Mesenchymal stem cell (in vitro differentiated cells and primary cell): Measurements from ENCODE around the gene MICAL3.
A peak's percentile ranks its signal among the peaks of the same experiment; 100 is the strongest.

Source experiments
- DNase-seq: peaks from one replicate; pipeline ENCODE4 v3.0.0-alpha.2; 2013
- H2AFZ ChIP-seq: one replicate; pipeline ENCODE4 v1.6.1; 2013; ENCODE audit warnings: low read depth, mild to moderate bottlenecking, control low read depth, inconsistent platforms, low read length, moderate library complexity
- H2AK5ac ChIP-seq: 2 replicates; pipeline ENCODE4 v1.6.1; 2013; ENCODE audit warnings: low read length, moderate library complexity, mild to moderate bottlenecking, inconsistent platforms; ENCODE audit not compliant: severe bottlenecking
- H2BK120ac ChIP-seq: one replicate; pipeline ENCODE4 v1.6.1; 2013; ENCODE audit warnings: low read depth, mild to moderate bottlenecking, inconsistent platforms, low read length, moderate library complexity
- H2BK12ac ChIP-seq, 2 experiments: one replicate each; pipeline ENCODE4 v1.6.1; 2013; ENCODE audit warnings: inconsistent platforms in 2 of 2, low read length in 2 of 2, mild to moderate bottlenecking in 2 of 2, moderate library complexity in 2 of 2, control low read depth in 1 of 2
- H2BK15ac ChIP-seq: one replicate; pipeline ENCODE4 v1.6.1; 2013; ENCODE audit warnings: mild to moderate bottlenecking, low read depth, inconsistent platforms; ENCODE audit not compliant: poor library complexity, severe bottlenecking
- H2BK5ac ChIP-seq: 2 replicates; pipeline ENCODE4 v1.6.1; 2013; ENCODE audit warnings: low read depth, mild to moderate bottlenecking, low read length, control low read depth, inconsistent platforms; ENCODE audit not compliant: poor library complexity, severe bottlenecking
- H3K14ac ChIP-seq, 2 experiments: one replicate each; pipeline ENCODE4 v1.6.1; 2013; ENCODE audit warnings: inconsistent platforms in 2 of 2, low read length in 2 of 2, control low read depth in 1 of 2, mild to moderate bottlenecking in 1 of 2, moderate library complexity in 1 of 2
- H3K18ac ChIP-seq, 2 experiments: one replicate each; pipeline ENCODE4 v1.6.1; 2013; ENCODE audit warnings: inconsistent platforms in 2 of 2, low read length in 2 of 2, control low read depth in 1 of 2, low read depth in 1 of 2, mild to moderate bottlenecking in 1 of 2
- H3K23ac ChIP-seq, 2 experiments: one replicate each; pipeline ENCODE4 v1.6.1; 2013; ENCODE audit warnings: inconsistent platforms in 2 of 2, low read length in 2 of 2, mild to moderate bottlenecking in 2 of 2, moderate library complexity in 2 of 2, control low read depth in 1 of 2
- H3K27ac ChIP-seq: 2 replicates; pipeline ENCODE4 v1.5.1; 2013; ENCODE audit warnings: mild to moderate bottlenecking, moderate library complexity, low read length, control low read depth, inconsistent platforms; ENCODE audit not compliant: poor library complexity, severe bottlenecking
- H3K27me3 ChIP-seq, 2 experiments: 2 replicates each; pipeline versions ENCODE4 v1.6.1 to v1.7.0; 2013; ENCODE audit warnings: low read length in 2 of 2, mild to moderate bottlenecking in 2 of 2, moderate library complexity in 2 of 2, control low read depth in 1 of 2, inconsistent platforms in 1 of 2; ENCODE audit not compliant: control insufficient read depth in 1 of 2, insufficient read depth in 1 of 2
- H3K36me3 ChIP-seq, 2 experiments: 2 replicates each; pipeline versions ENCODE4 v1.6.1 to v1.7.0; 2013; ENCODE audit warnings: low read length in 2 of 2, control low read depth in 1 of 2, inconsistent platforms in 1 of 2, low read depth in 1 of 2, mild to moderate bottlenecking in 1 of 2; ENCODE audit not compliant: insufficient read depth in 2 of 2, control insufficient read depth in 1 of 2
- H3K4ac ChIP-seq, 2 experiments: one replicate each; pipeline ENCODE4 v1.6.1; 2013; ENCODE audit warnings: inconsistent platforms in 2 of 2, low read length in 2 of 2, mild to moderate bottlenecking in 2 of 2, moderate library complexity in 2 of 2, control low read depth in 1 of 2, low read depth in 1 of 2
- H3K4me1 ChIP-seq: 2 replicates; pipeline ENCODE4 v1.6.1; 2013; ENCODE audit warnings: low read depth, low read length, control low read depth; ENCODE audit not compliant: control insufficient read depth, insufficient read depth
- H3K4me2 ChIP-seq: 2 replicates; pipeline ENCODE4 v1.6.1; 2013; ENCODE audit warnings: low read length, mild to moderate bottlenecking, inconsistent platforms; ENCODE audit not compliant: poor library complexity, severe bottlenecking
- H3K4me3 ChIP-seq, 2 experiments: 2 replicates each; pipeline versions ENCODE4 v1.5.1 to v1.7.0; 2013; ENCODE audit warnings: low read length in 2 of 2, mild to moderate bottlenecking in 2 of 2, control low read depth in 1 of 2, low read depth in 1 of 2; ENCODE audit not compliant: insufficient read depth in 1 of 2
- H3K79me1 ChIP-seq: replicated peaks from 2 replicates; pipeline ENCODE4 v1.6.1; 2013; ENCODE audit warnings: mild to moderate bottlenecking, control low read depth, low read length, inconsistent platforms; ENCODE audit not compliant: poor library complexity, severe bottlenecking
- H3K9ac ChIP-seq: 2 replicates; pipeline ENCODE4 v1.7.0; 2013; ENCODE audit warnings: mild to moderate bottlenecking, low read length, moderate library complexity
- H3K9me3 ChIP-seq: 2 replicates; pipeline ENCODE4 v1.7.0; 2013; ENCODE audit warnings: mild to moderate bottlenecking, low read length; ENCODE audit not compliant: control insufficient read depth
- H4K8ac ChIP-seq: one replicate; pipeline ENCODE4 v1.6.1; 2013; ENCODE audit warnings: inconsistent platforms, mild to moderate bottlenecking, low read length, moderate library complexity
- H4K91ac ChIP-seq: one replicate; pipeline ENCODE4 v1.6.1; 2013; ENCODE audit warnings: mild to moderate bottlenecking, low read length, inconsistent platforms
- WGBS: methylation state at CpG from one replicate; pipeline ENCODE4 v1.1.7; 2013; ENCODE audit warnings: mixed read lengths; 5-methylcytosine and 5-hydroxymethylcytosine counted together

MICAL3 gene

DNA sequence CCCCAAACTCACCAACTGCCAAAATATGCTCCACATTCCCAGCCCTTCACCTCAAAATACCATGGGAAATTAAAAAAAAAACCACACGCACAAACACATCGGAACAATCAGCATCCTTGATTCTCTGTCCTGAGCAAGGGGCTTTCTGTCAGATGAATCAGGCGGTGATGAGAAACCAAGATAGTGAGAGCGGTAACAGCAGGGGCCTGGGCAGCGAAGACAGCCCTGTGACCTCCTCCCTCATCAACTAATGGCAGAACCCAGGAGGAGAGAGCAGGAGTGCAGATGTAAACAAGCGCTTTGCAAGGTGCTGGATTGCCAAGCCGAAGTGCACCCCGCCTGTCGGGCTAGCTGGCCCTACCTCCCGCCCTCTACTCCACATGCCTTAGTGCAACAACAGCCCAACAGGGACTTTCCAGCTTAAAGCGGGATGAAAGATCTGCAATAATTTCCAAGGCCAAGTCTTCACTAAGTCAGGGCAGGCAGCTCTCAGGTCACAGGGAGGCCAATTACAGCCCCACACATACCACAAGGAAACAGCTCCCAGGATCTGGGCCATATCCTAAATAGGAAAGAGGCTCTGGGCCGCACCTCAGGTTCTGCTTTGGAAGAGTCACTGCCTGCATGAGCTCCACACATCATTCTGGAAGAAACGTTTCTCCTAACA lies 177.9 kb downstream of the MICAL3 start:
- DNase-seq: no peak
- Histone ChIP-seq H3K18ac (no peak overlapping the region), H3K79me1 (peaks cover 38% of the 10 kb centered on the region), H3K4me3 (peak overlapping the region in 1 of 2 experiments; percentile 65), H2BK15ac (no peak overlapping the region), H3K27ac (no peak overlapping the region), H3K4me1 (no peaks in the 10 kb centered on the region), H3K23ac (no peak overlapping the region), H3K9me3 (no peaks in the 10 kb centered on the region), H3K36me3 (peaks cover 12 to 74% of the 10 kb centered on the region in 2 experiments), H4K91ac (no peak overlapping the region), H3K9ac (peak overlapping the region; percentile 42), H2BK120ac (no peak overlapping the region), H2BK12ac (no peak overlapping the region), H3K27me3 (no peaks in the 10 kb centered on the region), H3K14ac (no peak overlapping the region), H3K4me2 (no peak overlapping the region), H2AK5ac (no peak overlapping the region), H4K8ac (no peak overlapping the region), H2BK5ac (no peak overlapping the region), H3K4ac (no peak overlapping the region), H2AFZ (no peak overlapping the region)
- 96% methylated on average over 13 of the region's 13 CpGs for WGBS

DNA sequence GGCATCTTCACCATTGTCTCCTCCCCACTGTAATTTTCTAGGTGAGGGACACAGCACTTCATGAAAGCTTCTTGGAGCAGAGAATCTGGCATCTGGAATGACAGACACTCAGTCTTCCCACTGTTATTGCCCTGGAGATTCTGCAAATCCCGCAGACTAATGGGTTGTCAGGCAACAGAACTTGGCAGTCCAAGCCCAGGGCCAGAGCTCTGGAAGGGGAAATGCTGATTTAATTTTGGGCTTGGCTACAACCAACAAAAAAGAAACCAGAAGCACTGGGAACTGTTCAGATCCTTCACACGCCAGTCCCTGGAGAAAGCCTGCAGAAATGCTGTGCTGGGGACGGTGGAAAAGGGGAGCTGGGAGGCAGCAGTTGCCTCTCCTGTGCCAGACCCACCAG lies 178.6 kb downstream of the MICAL3 start:
- Histone ChIP-seq H3K14ac (no peak overlapping the region), H3K79me1 (peaks cover 39% of the 10 kb centered on the region)

DNA sequence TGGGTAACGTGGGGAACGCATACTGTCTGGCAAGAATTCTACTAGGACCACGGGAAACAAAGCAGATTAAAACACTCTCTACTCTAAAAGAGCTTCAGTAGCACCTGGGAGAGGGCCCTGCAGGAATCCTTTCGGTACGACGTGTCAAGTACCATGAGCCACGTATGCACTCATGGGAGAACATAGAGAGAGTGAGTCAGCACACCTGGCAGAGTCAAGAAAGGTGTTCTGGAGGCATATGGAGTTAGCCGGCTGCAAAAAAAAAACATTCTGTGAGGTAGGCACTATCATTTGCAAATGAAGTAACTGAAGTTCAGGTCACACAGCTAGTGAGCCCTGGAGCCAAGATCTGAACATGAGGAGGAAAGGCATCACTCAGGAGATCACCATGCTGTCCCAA lies 179.0 kb downstream of the MICAL3 start:
- H3K4ac ChIP-seq: no peak overlapping the region
- H3K4me1 ChIP-seq: no peaks in the 10 kb centered on the region
- H2BK5ac ChIP-seq: no peak overlapping the region
- H3K36me3 ChIP-seq: peaks cover 23 to 80% of the 10 kb centered on the region in 2 experiments
- over 99% methylated on average over 7 of the region's 8 CpGs for WGBS
- no peak overlapping the region for H2BK12ac ChIP-seq
- no peak overlapping the region for H3K23ac ChIP-seq
- no peak overlapping the region for H2AK5ac ChIP-seq
- H4K8ac ChIP-seq: no peak overlapping the region
- H3K4me2 ChIP-seq: no peak overlapping the region
- H3K9me3 ChIP-seq: no peaks in the 10 kb centered on the region
- no peak overlapping the region for H2BK15ac ChIP-seq
- peak overlapping the region in 1 of 2 experiments; percentile 65 for H3K4me3 ChIP-seq
- no peak overlapping the region for H4K91ac ChIP-seq
- H3K27ac ChIP-seq: no peak overlapping the region
- no peak overlapping the region for H3K18ac ChIP-seq
- H2AFZ ChIP-seq: no peak overlapping the region
- H2BK120ac ChIP-seq: no peak overlapping the region
- no peak for DNase-seq
- no peak overlapping the region for H3K14ac ChIP-seq
- no peaks in the 10 kb centered on the region for H3K27me3 ChIP-seq
- H3K9ac ChIP-seq: no peak overlapping the region
- H3K79me1 ChIP-seq: peaks cover 41% of the 10 kb centered on the region

More for the DNA sequence above, 178.6 kb downstream of the MICAL3 start:
- no peak overlapping the region for H2AK5ac ChIP-seq
- H3K9me3 ChIP-seq: no peaks in the 10 kb centered on the region
- no peaks in the 10 kb centered on the region for H3K4me1 ChIP-seq
- H3K9ac ChIP-seq: peak overlapping the region; percentile 42
- H2BK5ac ChIP-seq: no peak overlapping the region
- H2BK120ac ChIP-seq: no peak overlapping the region
- H3K36me3 ChIP-seq: peaks cover 19 to 77% of the 10 kb centered on the region in 2 experiments
- H3K27me3 ChIP-seq: no peaks in the 10 kb centered on the region
- no peak overlapping the region for H3K23ac ChIP-seq
- no peak overlapping the region for H2BK15ac ChIP-seq
- H3K4me2 ChIP-seq: no peak overlapping the region
- H3K18ac ChIP-seq: no peak overlapping the region
- no peak for DNase-seq
- 100% methylated on average over 3 of the region's 3 CpGs for WGBS
- H4K8ac ChIP-seq: no peak overlapping the region
- H4K91ac ChIP-seq: no peak overlapping the region
- no peak overlapping the region for H3K27ac ChIP-seq
- no peak overlapping the region for H2AFZ ChIP-seq
- H3K4ac ChIP-seq: no peak overlapping the region
- H2BK12ac ChIP-seq: no peak overlapping the region
- peak overlapping the region in 1 of 2 experiments; percentile 65 for H3K4me3 ChIP-seq

DNA sequence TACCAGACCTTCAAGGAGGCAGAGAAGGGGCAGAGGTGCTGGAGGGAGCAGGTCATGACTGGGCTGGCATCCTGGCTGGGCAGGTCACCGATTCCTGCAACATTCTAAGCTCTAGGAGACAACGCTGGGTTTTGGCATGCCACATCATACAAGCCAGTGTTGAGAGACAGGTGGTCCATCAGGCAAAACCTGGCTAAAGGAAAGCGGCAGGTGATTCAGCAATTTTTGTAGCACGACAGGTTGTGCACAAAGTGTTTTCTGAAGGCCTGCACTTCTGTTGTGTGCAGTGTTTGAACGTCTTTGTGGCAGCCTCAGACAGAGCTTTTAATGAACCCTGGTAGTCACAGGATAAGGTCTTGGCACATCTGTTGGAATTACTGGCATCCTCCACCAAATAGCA lies 180.2 kb downstream of the MICAL3 start:
- Histone ChIP-seq H3K36me3 (peaks cover 25 to 79% of the 10 kb centered on the region in 2 experiments), H3K9me3 (no peaks in the 10 kb centered on the region), H2BK12ac (no peak overlapping the region), H3K4ac (no peak overlapping the region), H3K4me2 (no peak overlapping the region), H2BK120ac (no peak overlapping the region), H2AFZ (no peak overlapping the region), H3K79me1 (peaks cover 41% of the 10 kb centered on the region), H3K9ac (no peak overlapping the region), H2BK15ac (no peak overlapping the region), H2BK5ac (no peak overlapping the region), H3K4me1 (no peaks in the 10 kb centered on the region), H3K4me3 (no peak overlapping the region), H4K91ac (no peak overlapping the region), H4K8ac (no peak overlapping the region), H3K14ac (no peak overlapping the region), H3K27ac (no peak overlapping the region), H2AK5ac (no peak overlapping the region), H3K23ac (no peak overlapping the region), H3K27me3 (no peaks in the 10 kb centered on the region), H3K18ac (no peak overlapping the region)
- DNase-seq: no peak
- 99% methylated on average over 5 of the region's 5 CpGs for WGBS
